HG02678 (cell line): Measurements from ENCODE around the gene SMCHD1.
"Not testable (repeated sequence)": the region's sequence is repeated elsewhere in the genome, so short reads cannot be mapped to it uniquely, and the experiment has no call there.

Experiments
- ATAC-seq: cut with Tn5 transposase; IDR thresholded peaks from one replicate; pipeline ENCODE4 v1.9.1; 2021; ENCODE audit warnings: mild to moderate bottlenecking, moderate library complexity; ENCODE audit not compliant: unreplicated experiment

SMCHD1 gene

GRCh38 chr18:2715990-2716389 lies 60.5 kb downstream of the SMCHD1 start:
- no peak for ATAC-seq

GRCh38 chr18:2716394-2717326 lies 61.1 kb downstream of the SMCHD1 start:
- no peak for ATAC-seq

DNA sequence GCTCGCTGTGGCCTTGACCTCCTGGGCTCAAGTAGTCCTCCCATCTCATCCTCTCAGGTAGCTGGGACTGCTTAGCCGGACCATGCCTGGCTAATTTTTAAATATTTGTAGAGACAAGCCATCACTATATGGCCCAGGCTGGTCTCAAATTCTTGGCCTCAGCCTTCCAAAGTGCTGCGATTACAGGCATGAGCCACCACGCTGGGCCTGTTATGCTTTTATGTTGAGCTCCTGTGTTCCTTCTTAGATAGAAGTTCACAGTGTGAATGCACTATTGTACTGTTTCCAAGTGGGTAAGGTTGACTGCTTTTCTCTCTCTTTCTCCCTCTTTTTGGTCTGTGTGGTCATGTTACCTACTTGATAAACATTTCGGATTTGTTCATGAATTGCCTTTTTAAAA lies 61.9 kb downstream of the SMCHD1 start:
- no peak for ATAC-seq

- ATAC-seq = no peak
Observed at GRCh38 chr18:2719040-2719439, 63.5 kb downstream of the SMCHD1 start.

- no peak for ATAC-seq
Observed at GRCh38 chr18:2723207-2723606, 67.7 kb downstream of the SMCHD1 start.

- no peak for ATAC-seq
Observed at GRCh38 chr18:2729757-2730156, 74.2 kb downstream of the SMCHD1 start.

DNA sequence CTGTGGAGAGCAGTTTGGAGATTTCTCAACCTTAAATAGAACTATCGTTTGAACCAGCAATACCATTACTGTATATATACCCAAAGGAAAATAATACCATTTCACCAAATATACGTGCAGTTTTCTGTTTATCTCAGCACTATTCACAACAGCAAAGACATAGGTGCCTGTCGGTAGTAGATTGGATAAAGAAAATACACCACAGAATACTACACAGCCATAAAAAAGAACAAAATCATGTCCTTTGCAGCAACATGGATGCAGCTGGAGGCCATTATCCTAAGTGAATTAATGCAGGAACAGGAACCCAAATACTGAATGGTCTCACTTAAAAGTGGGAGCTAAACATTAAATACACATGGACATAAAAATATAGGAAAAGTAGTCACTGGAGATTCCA lies 81.3 kb downstream of the SMCHD1 start:
- ATAC-seq = no peak

- ATAC-seq = not testable (repeated sequence)
Observed at GRCh38 chr18:2740082-2740481, 84.6 kb downstream of the SMCHD1 start.

DNA sequence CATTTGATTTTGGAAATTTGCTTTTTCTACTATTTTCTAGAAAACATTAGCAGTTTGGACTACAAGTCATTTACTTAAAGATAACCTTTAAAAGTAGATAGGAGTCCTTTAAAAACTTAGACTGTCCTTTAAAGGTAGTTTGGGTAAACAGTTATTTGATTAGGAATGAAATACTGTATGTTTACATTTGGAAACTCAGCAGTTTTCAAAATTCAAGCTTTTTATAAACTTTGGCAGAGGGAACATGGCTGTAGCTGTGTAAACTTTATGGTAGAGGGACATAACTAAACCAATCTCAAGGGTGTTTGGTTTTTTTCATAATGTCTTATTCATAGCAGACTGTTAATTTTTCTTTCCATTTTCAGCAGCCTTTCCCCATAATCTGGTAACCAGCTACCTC lies 90.7 kb downstream of the SMCHD1 start:
- ATAC-seq = no peak

DNA sequence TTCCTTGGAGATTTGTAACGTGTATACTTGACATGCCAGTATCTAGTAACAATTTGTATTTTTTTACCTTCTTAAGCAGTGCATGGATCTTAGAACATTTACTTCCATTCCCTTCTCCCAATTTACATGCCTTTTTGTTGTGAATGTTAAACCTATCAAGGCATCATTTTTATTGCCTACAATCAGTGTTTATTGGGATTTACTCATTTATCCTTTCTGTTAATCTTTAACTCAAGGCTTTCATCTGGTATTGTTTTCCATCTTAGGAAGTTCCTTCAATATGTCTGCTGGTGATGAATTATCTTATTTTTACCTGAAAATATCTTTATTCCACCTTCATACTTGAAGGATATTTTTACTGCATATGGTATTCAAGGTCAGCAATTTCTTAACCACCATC lies 102.8 kb downstream of the SMCHD1 start:
- no peak for ATAC-seq

DNA sequence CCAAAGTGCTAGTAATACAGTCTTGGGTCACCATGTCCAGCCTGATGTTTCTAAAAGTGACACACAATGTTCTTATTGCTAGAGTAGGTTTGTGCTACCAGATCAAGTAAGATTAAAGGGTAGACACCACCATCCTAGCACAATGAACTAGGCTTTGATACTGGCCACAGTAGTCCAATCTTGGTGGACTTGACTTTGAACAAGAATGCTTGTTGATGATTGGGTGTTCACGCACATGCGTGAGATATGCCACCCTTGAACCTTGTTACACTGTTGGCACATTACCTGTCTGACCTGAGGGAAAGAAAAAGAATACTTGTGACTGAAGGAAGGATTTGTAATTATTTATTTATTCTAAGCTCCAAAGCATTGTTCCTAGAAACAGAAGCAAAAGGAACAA lies 119.1 kb downstream of the SMCHD1 start:
- no peak for ATAC-seq

- ATAC-seq = no peak
Observed at GRCh38 chr18:2776601-2777000, 121.1 kb downstream of the SMCHD1 start.

DNA sequence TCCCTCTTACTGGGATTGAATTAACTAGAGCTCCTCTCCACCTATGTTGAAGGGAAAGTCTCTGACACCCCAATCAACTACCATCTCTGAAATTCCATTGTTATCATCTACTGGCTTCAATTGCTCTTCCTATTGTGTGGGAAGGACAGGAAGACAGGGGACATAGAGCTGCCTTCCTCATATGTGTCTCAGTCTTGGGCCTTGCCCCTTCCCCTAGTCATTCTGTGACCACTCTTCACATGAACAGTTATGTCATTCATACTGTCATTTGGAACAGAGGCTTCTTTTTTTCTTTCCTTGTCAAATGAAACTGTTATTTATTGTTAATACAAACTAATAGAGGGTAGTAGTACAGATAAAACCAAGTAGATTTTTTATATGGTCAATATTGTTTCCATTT lies 121.7 kb downstream of the SMCHD1 start:
- no peak for ATAC-seq

DNA sequence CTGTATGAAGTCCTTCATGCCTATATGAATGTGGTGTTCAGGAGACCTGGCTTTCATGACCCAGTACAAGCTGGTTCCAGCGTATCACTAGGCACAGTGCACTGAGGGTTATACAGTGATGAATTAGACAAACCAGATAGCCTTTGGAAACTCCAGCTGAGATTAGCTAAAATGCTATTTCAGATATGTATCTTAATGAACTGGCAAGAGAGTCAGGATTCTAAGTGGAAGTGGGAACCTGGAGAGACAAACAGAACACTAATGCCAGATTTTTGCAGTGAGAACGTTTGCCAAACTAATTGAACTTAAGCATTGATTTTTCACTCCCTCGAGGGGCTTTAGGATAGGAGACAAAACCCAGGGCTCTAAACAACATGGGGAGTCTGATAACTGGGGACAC lies 125.2 kb downstream of the SMCHD1 start:
- ATAC-seq = no peak

- ATAC-seq = no peak
Observed at GRCh38 chr18:2787225-2787624, 131.7 kb downstream of the SMCHD1 start.

- no peak for ATAC-seq
Observed at GRCh38 chr18:2792395-2792794, 136.9 kb downstream of the SMCHD1 start.

DNA sequence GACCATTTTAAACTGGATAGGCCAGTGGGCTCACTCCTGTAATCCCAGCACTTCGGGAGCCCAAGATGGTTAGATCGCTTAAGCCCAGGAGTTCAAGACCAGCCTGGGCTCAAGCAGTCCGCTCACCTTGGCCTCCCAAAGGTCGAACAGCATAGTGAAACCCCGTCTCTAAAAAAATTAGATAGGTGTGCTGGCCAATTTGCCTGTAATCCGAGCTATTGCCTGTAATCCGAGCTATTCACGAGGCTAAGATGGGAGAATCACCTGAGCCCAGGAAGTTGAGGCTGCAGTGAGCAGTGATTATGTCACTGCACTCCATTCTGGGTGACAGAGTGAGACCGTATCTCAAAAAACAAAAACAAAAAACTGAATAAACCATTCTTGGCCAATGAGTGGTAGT lies 138.6 kb downstream of the SMCHD1 start:
- no peak for ATAC-seq

DNA sequence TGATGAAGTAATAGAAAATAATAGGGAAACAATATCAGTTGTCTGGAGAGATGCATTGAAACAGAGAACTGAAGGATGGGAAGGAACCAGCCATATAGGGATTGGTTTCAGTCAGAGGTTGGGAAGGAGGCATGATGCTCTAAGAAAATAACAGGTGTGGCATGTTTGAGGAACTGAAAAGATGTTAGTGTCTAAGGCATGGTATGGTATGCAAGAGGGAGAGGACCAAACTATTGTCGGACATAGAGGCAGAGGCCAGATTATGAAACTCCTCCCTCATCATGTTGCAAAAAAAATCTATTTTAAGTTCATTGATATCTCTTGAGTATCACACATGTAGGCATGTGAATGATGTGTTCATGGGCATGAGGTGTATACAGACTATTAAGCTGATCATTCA lies 142.4 kb downstream of the SMCHD1 start:
- peak; percentile 63 for ATAC-seq

- no peak for ATAC-seq
Observed at GRCh38 chr18:2799369-2799768, 143.8 kb downstream of the SMCHD1 start.

- no peak for ATAC-seq
Observed at GRCh38 chr18:2805970-2806943, 150.7 kb downstream of the SMCHD1 start.

GRCh38 chr18:2808640-2809039 lies 153.1 kb downstream of the SMCHD1 start:
- ATAC-seq = not testable (repeated sequence)
